GM08714 (cell line): ENCODE data around the gene SLC12A7.
"Not testable (repeated sequence)": the region's sequence is repeated elsewhere in the genome, so short reads cannot be mapped to it uniquely, and the experiment has no call there.

Source experiments
- H3K4me3 ChIP-seq: fragments of 200-500 bp; sonication (Bioruptor generic); 2 replicates; pipeline ENCODE4 v1.5.1; 2014; ENCODE audit warnings: mild to moderate bottlenecking, low read length, inconsistent platforms
- ZNF274 ChIP-seq: IDR thresholded peaks from 2 replicates; pipeline ENCODE4 v1.6.1; 2012; ENCODE audit warnings: mild to moderate bottlenecking, low read depth, low read length

Gene SLC12A7

GRCh38 chr5:1001406-1002270 lies 110.2 kb downstream of the SLC12A7 start:
- no peak overlapping the region for H3K4me3 ChIP-seq
- TF ChIP-seq ZNF274: no peak

- not testable (repeated sequence) for H3K4me3 ChIP-seq
These were observed 111.0 kb downstream of the SLC12A7 start for GRCh38 chr5:1000831-1001230.
